GM19468 (cell line): ENCODE data around the gene PTPRN2.

Source experiments
- ATAC-seq: cut with Tn5 transposase; IDR thresholded peaks from one replicate; pipeline ENCODE4 v1.9.1; 2021; ENCODE audit warnings: mild to moderate bottlenecking, moderate library complexity, moderate number of reproducible peaks; ENCODE audit not compliant: unreplicated experiment; ENCODE audit errors: extremely low read depth

The PTPRN2 gene

GRCh38 chr7:157543791-157544190 is 1043.8 kb downstream of the PTPRN2 start:
- no peak for ATAC-seq

- no peak for ATAC-seq
These were observed 1044.3 kb downstream of the PTPRN2 start for GRCh38 chr7:157543276-157543675.

DNA sequence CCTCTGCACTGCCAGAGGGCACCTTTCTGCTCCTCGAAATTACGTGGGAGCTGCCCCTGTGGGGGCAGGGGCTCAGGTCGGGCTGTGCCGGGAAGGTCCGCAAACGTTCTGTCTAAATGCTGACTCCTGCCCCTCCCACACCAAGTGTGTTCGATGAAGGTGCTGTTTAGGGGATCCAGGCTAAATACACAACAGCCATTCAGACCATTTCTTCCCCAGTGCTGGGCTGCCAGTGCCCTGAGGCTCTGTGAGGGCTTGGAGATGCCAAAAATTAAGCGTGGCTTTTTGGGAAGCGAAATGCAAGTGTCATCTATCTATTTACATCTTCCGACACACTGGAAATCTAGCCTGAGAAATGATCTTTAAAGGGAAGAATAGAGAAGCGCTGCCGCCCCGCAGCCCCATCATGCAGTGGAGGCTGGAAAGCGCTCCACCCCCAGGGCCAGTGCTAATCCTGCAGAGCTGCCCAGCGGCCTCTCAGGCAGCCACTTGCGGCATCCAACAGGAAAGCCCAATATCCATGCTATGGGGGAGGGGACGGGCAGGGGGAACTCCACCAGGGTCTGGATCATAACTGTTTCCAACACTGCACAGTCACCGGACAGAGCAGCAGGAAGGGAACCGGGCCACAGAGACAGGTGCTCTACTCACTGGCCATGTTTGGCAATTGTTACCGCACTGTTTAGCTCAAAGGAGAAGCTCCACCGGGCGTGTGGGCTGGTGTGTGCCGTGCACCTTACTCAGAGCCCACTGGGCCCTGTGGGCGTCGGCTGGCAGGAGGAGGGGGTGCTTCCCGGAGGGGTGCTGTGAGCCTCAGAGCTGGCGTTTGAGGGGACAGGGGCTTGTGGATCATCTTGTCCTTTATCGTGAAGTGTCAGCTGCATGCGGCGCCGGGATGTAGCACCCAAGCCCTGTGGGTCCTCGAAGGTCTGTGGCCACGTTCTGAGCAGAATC is 1045.3 kb downstream of the PTPRN2 start:
- ATAC-seq: no peak

- no peak for ATAC-seq
These were observed 1046.1 kb downstream of the PTPRN2 start for GRCh38 chr7:157541295-157542067.

DNA sequence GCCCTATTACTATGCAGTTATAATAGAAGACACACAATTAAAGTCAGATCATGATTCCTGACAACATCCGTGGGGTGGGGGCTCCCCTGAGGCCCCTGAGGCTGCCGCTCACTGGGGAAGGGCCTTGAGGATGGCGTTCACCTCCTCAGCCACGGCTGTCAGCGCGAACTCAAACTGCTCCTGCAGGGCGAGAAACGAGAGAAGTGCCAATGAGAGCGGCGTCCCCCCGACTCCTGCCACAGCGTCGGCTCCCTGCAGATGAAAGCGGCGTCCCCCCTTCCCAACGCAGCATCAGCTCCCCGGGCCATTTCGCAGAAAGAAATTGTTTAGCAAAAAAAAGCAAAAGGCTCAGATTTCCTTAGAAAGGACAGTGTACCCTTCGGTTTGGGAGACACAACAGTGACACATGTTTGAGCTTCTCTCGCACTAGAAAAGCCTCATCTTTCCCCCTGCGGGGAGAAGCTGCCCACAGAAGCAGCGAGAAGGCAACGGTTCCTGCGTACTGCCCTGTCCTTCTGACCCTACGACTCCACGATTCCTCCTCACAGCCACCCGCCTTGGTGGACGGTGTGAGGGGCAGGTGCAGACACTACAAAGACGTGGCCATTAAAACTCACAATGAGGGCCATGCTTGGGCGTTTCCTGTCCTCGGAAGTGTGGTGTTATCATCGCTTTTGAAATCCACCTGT is 1046.9 kb downstream of the PTPRN2 start:
- ATAC-seq: no peak

GRCh38 chr7:157540020-157540419 is 1047.6 kb downstream of the PTPRN2 start:
- ATAC-seq: no peak

- no peak for ATAC-seq
These were observed 1048.1 kb downstream of the PTPRN2 start for GRCh38 chr7:157539521-157539920.

- ATAC-seq: no peak
These were observed 1048.9 kb downstream of the PTPRN2 start for GRCh38 chr7:157538735-157539134.

DNA sequence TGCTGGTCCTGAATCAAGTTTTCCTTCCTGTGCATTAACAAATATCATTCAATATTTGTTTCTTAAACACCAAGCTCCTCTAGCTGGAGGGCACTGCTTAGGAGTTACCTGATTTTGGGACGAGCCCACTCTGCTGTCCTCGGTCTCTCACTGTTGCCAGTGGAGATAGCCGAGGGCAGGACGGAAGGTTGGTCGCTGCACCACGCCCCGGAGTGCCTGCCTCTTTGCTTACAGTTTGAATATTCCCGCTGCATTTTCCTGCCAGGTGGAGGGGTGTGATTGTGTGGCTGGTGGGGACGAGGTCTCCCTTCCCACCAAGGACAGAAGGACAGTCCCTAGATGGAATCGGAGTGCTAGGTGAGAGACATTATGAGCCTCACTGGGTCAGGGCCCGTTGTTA is 1049.3 kb downstream of the PTPRN2 start:
- no peak for ATAC-seq

DNA sequence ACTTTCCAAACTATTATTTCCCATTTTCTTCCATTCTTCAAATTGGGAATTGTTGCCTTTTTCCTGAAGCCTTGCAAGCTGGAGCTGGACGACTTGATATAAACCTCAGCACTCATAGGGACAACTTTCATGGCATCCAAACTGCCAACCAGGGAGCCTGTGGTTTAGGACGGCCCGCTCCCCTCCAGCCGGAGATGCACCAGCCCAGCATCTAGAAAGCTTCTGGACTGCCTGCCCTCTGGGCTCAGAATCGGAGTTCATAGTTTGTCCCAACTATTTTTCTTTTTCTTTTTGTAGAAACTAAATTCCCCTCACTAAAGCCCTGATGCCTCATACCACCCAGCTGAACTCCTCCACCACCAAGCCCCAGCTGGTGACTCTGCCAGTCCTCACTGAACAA is 1050.6 kb downstream of the PTPRN2 start:
- no peak for ATAC-seq

- ATAC-seq: no peak
These were observed 1055.6 kb downstream of the PTPRN2 start for GRCh38 chr7:157532068-157532467.

DNA sequence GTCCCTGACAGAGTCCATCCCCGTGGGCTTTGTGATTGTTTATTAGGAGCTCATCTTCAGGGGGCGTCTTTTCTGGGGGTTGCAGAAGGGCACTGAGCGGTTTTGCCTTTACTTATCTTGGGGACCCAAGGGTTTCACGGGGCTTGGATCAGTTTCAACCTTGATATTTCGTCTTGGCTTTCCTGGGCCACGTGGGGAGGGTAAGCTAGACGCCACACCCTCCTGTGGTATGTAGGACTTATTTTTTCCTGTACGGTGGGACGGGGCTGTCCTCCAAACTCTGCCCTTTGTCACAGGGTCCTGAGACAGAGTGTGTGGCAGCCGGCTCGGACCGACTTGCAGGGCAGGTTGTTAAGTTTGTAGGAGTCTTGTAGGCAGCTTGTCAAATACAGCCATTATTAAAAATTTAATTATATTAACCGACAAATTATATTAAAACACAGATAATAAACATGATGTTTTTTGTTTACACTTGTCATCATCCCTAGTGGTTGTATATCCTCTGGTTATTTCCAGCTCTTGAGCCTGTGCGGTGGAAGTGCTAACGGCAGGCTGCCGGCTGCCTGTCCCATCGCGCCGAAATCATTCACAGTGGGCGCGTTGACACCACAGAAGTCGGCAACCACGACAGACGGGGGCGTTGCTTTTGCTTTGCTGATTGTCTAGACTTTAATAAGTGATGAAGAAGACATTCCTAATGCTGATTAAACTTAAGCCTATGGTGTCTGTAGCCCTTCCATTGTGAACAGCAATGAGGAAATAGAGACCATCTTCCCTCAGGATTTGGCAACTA is 1057.7 kb downstream of the PTPRN2 start:
- no peak for ATAC-seq

- ATAC-seq: no peak
These were observed 1058.8 kb downstream of the PTPRN2 start for GRCh38 chr7:157528785-157529341.

GRCh38 chr7:157527686-157528085 is 1059.9 kb downstream of the PTPRN2 start:
- no peak for ATAC-seq

GRCh38 chr7:157526913-157527634 is 1060.5 kb downstream of the PTPRN2 start:
- ATAC-seq: no peak

DNA sequence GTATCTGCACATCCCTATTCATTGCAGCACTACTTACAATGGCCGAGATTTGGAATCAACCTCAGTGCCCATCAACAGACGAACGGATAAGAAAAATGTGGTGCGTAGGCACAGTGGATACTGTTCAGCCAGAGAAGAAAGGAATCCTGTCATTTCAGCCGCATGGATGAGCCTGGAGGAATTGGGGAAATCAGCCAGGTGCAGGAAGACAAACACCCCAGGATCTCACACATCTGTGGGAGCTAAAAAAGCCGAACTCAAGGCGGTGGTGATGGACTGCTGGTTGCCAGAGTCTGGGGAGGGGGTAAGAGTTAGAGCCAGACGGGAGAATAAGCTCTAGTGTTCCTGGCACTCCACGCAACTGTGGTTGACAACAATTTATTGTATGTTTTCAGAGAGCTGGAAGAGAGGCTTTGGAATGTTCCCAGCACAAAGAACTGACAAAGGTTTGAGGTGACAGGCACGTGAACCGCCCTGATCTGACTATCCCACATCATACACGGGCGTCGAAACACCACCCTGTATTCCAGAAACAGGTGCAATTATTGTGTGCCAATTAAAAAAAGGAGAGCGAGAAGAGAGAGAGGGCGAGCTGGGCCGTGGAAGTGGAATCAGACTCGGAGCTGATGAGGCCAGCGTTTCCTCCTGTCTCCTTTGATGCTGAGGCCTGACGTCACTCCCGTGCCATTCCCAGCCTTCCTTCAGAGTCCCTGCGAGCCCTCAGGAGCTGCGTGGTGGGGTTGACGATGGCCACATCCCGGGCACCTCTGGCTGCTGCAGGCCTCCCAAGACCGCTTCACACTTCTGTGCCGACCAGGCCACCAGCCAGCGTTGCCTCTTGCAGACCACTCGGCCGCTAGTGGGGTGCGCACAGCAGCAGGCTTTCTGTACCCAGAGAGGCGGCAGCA is 1061.4 kb downstream of the PTPRN2 start:
- no peak for ATAC-seq

DNA sequence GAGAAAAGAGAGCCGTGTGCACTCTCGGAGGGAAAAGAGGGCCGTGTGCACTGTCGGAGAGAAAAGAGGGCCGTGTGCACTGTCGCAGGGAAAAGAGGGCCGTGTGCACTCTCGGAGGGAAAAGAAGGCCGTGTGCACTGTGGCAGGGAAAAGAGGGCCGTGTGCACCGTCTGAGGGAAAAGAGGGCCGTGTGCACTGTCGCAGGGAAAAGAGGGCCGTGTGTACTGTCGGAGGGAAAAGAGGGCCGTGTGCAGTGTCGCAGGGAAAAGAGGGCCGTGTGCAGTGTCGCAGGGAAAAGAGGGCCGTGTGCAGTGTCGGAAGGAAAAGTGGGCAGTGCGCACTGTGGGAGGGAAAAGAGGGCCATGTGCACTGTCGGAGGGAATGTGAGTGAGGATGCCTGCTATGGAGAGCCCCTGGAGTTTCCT is 1062.1 kb downstream of the PTPRN2 start:
- no peak for ATAC-seq

DNA sequence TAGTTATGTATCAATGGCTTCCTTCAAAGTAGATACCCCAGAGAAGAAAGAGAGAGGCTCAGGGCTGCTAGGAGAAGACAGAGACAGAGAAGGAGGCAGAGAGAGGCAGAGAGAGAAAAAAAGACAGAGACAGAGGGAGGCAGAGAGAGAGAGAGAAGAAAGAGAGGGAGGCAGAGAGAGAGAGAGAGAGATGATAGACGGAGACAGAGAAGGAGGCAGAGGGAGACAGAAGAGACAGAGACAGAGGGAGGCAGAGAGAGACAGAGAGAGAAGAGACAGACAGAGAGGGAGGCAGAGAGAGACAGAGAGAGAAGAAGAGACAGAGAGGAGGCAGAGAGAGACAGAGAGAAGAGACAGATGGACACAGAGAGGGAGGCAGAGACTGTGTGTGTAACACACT is 1062.9 kb downstream of the PTPRN2 start:
- ATAC-seq: no peak
